HL-60 (cell line): ENCODE results near the gene MINDY3.

Experiments used
- DNase-seq, 2 experiments: peaks; one replicate each; pipeline ENCODE4 v3.0.0-alpha.2; 2010 to 2020; ENCODE audit warnings: low read depth in 1 of 2, low spot score in 1 of 2
- H3K27ac ChIP-seq: fragments of 250-450 bp; sonication (Bioruptor Pico); replicated peaks from 2 replicates; pipeline ENCODE4 v1.5.1; 2020; ENCODE audit warnings: mild to moderate bottlenecking, moderate library complexity
- H3K27me3 ChIP-seq: fragments of 250-450 bp; sonication (Bioruptor Pico); 2 replicates; pipeline ENCODE4 v1.5.1; 2021; ENCODE audit warnings: mild to moderate bottlenecking, moderate library complexity; ENCODE audit not compliant: insufficient read depth, poor library complexity, severe bottlenecking
- H3K4me3 ChIP-seq: replicated peaks from 2 replicates; pipeline ENCODE4 v1.5.1; 2011; ENCODE audit warnings: mild to moderate bottlenecking, control low read depth, low read length; ENCODE audit not compliant: insufficient read depth
- GABPA ChIP-seq: IDR thresholded peaks from 2 replicates; pipeline ENCODE4 v1.6.1; 2012; ENCODE audit warnings: low read depth
- POLR2AphosphoS5 ChIP-seq: IDR thresholded peaks from 2 replicates; pipeline ENCODE4 v1.6.1; 2012; ENCODE audit warnings: low read depth
- SPI1 ChIP-seq: IDR thresholded peaks from 2 replicates; pipeline ENCODE4 v1.6.1; 2012; ENCODE audit warnings: low read depth, mild to moderate bottlenecking, borderline replicate concordance
- TF ChIP-seq, protein P1 (sequence below): IDR thresholded peaks from 2 replicates; pipeline ENCODE4 v1.6.1; 2012; ENCODE audit warnings: low read depth; ENCODE audit not compliant: insufficient replicate concordance
- TF ChIP-seq, protein P2 (sequence below): IDR thresholded peaks from one replicate; pipeline ENCODE4 v1.5.1; 2011; ENCODE audit warnings: low read length, control low read depth, inconsistent platforms; ENCODE audit not compliant: insufficient read depth

Gene MINDY3

DNA sequence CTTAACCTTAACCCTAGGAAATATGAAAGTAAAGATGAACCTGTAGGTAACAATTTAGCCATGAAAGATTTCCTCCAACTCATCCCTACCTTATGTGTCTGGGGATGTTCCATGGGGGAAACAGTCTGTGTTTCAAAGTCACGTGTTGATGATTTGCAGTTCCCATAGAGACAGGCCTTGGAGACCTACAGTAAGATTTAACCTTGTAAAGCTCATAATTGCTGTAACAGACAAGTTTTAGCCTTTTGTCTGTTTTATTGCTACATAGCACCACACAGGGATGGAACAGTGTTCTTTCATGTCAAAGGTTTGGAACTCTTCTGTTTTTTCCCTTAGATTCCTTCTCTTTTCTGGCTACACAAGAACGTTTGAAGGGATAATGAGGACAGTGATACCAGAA is 105.4 kb downstream of the MINDY3 start:
- TF ChIP-seq GABPA (no peak), POLR2AphosphoS5 (no peak), SPI1 (no peak)
- TF ChIP-seq, protein P1, sequence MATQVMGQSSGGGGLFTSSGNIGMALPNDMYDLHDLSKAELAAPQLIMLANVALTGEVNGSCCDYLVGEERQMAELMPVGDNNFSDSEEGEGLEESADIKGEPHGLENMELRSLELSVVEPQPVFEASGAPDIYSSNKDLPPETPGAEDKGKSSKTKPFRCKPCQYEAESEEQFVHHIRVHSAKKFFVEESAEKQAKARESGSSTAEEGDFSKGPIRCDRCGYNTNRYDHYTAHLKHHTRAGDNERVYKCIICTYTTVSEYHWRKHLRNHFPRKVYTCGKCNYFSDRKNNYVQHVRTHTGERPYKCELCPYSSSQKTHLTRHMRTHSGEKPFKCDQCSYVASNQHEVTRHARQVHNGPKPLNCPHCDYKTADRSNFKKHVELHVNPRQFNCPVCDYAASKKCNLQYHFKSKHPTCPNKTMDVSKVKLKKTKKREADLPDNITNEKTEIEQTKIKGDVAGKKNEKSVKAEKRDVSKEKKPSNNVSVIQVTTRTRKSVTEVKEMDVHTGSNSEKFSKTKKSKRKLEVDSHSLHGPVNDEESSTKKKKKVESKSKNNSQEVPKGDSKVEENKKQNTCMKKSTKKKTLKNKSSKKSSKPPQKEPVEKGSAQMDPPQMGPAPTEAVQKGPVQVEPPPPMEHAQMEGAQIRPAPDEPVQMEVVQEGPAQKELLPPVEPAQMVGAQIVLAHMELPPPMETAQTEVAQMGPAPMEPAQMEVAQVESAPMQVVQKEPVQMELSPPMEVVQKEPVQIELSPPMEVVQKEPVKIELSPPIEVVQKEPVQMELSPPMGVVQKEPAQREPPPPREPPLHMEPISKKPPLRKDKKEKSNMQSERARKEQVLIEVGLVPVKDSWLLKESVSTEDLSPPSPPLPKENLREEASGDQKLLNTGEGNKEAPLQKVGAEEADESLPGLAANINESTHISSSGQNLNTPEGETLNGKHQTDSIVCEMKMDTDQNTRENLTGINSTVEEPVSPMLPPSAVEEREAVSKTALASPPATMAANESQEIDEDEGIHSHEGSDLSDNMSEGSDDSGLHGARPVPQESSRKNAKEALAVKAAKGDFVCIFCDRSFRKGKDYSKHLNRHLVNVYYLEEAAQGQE = no peak
- no peak for DNase-seq
- no peak overlapping the region for H3K27ac ChIP-seq
- no peaks in the 10 kb centered on the region for H3K27me3 ChIP-seq
- H3K4me3 ChIP-seq = no peak overlapping the region

DNA sequence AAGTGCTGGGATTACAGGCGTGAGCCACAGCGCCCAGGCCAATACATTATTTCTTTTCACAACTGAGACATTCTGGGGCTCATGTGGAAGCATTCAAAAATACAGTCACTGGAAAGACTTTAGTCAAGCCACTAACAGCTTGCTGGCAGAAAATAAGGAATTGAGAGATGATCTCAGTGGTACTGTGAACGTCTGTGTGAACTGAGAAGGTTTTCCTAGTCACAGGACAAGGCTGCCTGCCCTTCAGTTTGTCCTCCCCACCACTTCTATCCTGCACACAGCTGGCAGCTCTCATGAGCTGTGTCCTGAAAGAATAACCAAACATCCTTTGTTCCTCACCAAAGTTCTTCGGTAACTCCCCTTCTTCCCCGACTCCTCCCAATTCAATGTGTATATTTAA is 109.3 kb downstream of the MINDY3 start:
- TF ChIP-seq GABPA (no peak), SPI1 (no peak), POLR2AphosphoS5 (no peak)
- TF ChIP-seq, protein P2, sequence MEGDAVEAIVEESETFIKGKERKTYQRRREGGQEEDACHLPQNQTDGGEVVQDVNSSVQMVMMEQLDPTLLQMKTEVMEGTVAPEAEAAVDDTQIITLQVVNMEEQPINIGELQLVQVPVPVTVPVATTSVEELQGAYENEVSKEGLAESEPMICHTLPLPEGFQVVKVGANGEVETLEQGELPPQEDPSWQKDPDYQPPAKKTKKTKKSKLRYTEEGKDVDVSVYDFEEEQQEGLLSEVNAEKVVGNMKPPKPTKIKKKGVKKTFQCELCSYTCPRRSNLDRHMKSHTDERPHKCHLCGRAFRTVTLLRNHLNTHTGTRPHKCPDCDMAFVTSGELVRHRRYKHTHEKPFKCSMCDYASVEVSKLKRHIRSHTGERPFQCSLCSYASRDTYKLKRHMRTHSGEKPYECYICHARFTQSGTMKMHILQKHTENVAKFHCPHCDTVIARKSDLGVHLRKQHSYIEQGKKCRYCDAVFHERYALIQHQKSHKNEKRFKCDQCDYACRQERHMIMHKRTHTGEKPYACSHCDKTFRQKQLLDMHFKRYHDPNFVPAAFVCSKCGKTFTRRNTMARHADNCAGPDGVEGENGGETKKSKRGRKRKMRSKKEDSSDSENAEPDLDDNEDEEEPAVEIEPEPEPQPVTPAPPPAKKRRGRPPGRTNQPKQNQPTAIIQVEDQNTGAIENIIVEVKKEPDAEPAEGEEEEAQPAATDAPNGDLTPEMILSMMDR = no peak
- TF ChIP-seq, protein P1 = no peak
- no peak overlapping the region for H3K4me3 ChIP-seq
- no peak for DNase-seq
- H3K27me3 ChIP-seq = no peaks in the 10 kb centered on the region
- H3K27ac ChIP-seq = no peak overlapping the region

DNA sequence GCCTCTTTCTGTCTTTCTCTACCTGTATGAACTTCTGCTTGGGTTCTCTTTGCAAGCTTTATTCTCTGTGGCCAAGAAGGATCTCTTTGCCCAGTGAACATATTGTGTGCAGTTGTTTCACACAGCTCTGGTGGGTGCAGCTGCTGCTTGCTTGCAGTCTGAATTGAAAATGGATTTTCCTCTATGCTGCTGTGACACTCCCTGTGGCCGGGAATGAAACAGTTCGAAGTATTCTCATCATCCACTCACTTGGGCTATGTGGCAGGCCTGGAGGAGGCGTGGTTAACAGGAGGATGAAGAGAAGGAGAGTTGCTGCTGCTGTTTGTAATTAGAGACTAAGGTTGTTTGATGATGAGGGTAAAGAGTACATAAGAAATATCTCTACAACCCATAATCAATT is 112.2 kb downstream of the MINDY3 start:
- TF ChIP-seq, protein P2 = no peak
- TF ChIP-seq, protein P1 = no peak
- TF ChIP-seq SPI1 = no peak
- DNase-seq = no peak
- H3K4me3 ChIP-seq = no peak overlapping the region
- no peak overlapping the region for H3K27ac ChIP-seq
- no peaks in the 10 kb centered on the region for H3K27me3 ChIP-seq

DNA sequence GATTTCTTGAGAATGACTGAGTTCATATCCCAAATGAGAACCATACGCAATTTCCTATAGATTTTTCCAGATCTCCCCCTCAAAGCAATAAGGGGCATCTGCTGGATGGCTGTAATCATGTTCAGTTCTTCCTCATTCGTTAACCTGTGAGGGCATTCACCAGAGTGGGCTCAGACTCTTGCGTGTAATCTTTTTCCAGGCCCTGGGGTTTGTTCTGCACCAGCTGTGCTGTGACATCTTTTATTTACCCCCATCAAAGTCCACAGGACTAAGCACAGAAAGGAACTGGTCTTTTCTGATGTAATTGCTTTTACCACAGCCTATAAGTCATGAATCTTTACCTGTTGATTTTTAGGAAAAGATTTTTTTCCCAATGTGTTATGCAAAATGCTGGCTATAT is 112.7 kb downstream of the MINDY3 start:
- H3K4me3 ChIP-seq = no peak overlapping the region
- H3K27ac ChIP-seq = no peak overlapping the region
- TF ChIP-seq, protein P2 = no peak
- no peak for TF ChIP-seq SPI1
- TF ChIP-seq, protein P1 = no peak
- TF ChIP-seq GABPA = no peak
- no peak for TF ChIP-seq POLR2AphosphoS5
- DNase-seq = no peak
- no peaks in the 10 kb centered on the region for H3K27me3 ChIP-seq
